ENCODE data around the gene RIC1. TPM values are rescaled to one million over a fixed set of nuclear protein-coding genes. Genes with fewer than 3 reads are reported as not detected.
"Not testable (repeated sequence)": the region's sequence is repeated elsewhere in the genome, so short reads cannot be mapped to it uniquely, and the experiment has no call there.

RIC1 gene
- total and polyA plus RNA-seq, 2 experiments from 2014 or later, result 9.7 to 33.7 TPM

- Histone ChIP-seq H3K9me3 (ENCODE audit: low read depth) (no peaks in the 10 kb centered on the region), H3K4me3 (no peak overlapping the region), H3K4me1 (ENCODE audit: low read depth) (no peaks in the 10 kb centered on the region), H3K27ac (no peak overlapping the region), H3K36me3 (peaks cover 18% of the 10 kb centered on the region), H3K27me3 (no peaks in the 10 kb centered on the region)
- no peak for DNase-seq (ENCODE audit: low read depth in 1 of 2, low spot score in 1 of 2)
- TF ChIP-seq CTCF (IDR thresholded peaks at IDR 0.05; ENCODE audit: low read depth, low read length), result no peak
These were observed 89.6 kb downstream of the RIC1 start for GRCh38 chr9:5718296-5719032.

- Histone ChIP-seq H3K4me3 (no peak overlapping the region), H3K4me1 (ENCODE audit: low read depth) (no peaks in the 10 kb centered on the region), H3K9me3 (ENCODE audit: low read depth) (no peaks in the 10 kb centered on the region), H3K27ac (no peak overlapping the region), H3K36me3 (peaks cover 16% of the 10 kb centered on the region), H3K27me3 (no peaks in the 10 kb centered on the region)
- no peak for TF ChIP-seq CTCF (IDR thresholded peaks at IDR 0.05; ENCODE audit: low read depth, low read length)
- no peak for DNase-seq (ENCODE audit: low read depth in 1 of 2, low spot score in 1 of 2)
These were observed 90.4 kb downstream of the RIC1 start for GRCh38 chr9:5719100-5719926.

GRCh38 chr9:5720151-5720550, 91.2 kb downstream of the RIC1 start:
- no peak overlapping the region for H3K27ac ChIP-seq
- TF ChIP-seq CTCF (IDR thresholded peaks at IDR 0.05; ENCODE audit: low read depth, low read length), result no peak
- no peaks in the 10 kb centered on the region for H3K9me3 ChIP-seq (ENCODE audit: low read depth)
- no peaks in the 10 kb centered on the region for H3K4me1 ChIP-seq (ENCODE audit: low read depth)
- DNase-seq (ENCODE audit: low read depth in 1 of 2, low spot score in 1 of 2), result no peak
- H3K4me3 ChIP-seq, result no peak overlapping the region
- H3K36me3 ChIP-seq, result peaks cover 12% of the 10 kb centered on the region
- no peaks in the 10 kb centered on the region for H3K27me3 ChIP-seq

- no peaks in the 10 kb centered on the region for H3K27me3 ChIP-seq
- no peak overlapping the region for H3K4me3 ChIP-seq
- no peak overlapping the region for H3K27ac ChIP-seq
- no peak for DNase-seq (ENCODE audit: low read depth in 1 of 2, low spot score in 1 of 2)
- TF ChIP-seq CTCF (IDR thresholded peaks at IDR 0.05; ENCODE audit: low read depth, low read length), result no peak
- peaks cover 12% of the 10 kb centered on the region for H3K36me3 ChIP-seq
- H3K9me3 ChIP-seq (ENCODE audit: low read depth), result no peaks in the 10 kb centered on the region
- H3K4me1 ChIP-seq (ENCODE audit: low read depth), result no peaks in the 10 kb centered on the region
These were observed 92.6 kb downstream of the RIC1 start for GRCh38 chr9:5721279-5722087.

GRCh38 chr9:5722679-5723078, 93.8 kb downstream of the RIC1 start:
- not testable (repeated sequence) for H3K27ac ChIP-seq; H3K27me3 ChIP-seq; H3K9me3 ChIP-seq (ENCODE audit: low read depth); DNase-seq (ENCODE audit: low read depth in 1 of 2, low spot score in 1 of 2); H3K4me1 ChIP-seq (ENCODE audit: low read depth); H3K4me3 ChIP-seq
- H3K36me3 ChIP-seq, result peaks cover 12% of the 10 kb centered on the region

Measured in cardiac muscle cell (in vitro differentiated cells and primary cell).